ENCODE data around the gene RAD50. TPM values are rescaled to one million over a fixed set of nuclear protein-coding genes. Genes with fewer than 3 reads are reported as not detected.
A peak's percentile ranks its signal among the peaks of the same experiment; 100 is the strongest.

Gene RAD50
- total RNA-seq, 4 donors from 2014 or later, result 24.0 to 39.9 (median 29.3) TPM

- no peak for TF ChIP-seq POLR2A (IDR thresholded peaks at IDR 0.05; ENCODE audit: low read depth)
- TF ChIP-seq POLR2AphosphoS5 (IDR thresholded peaks at IDR 0.05), result no peak
- no peak for TF ChIP-seq EP300 (IDR thresholded peaks at IDR 0.05)
- no peak for TF ChIP-seq CTCF (IDR thresholded peaks at IDR 0.05)
- Histone ChIP-seq H3K36me3 (peaks cover 42 to 88% (median 68%) of the 10 kb centered on the region in 4 donors), H3K9me3 (no peaks in the 10 kb centered on the region), H3K27ac (replicated peaks in 1 of 4) (no peak overlapping the region), H3K4me1 (no peaks in the 10 kb centered on the region), H3K4me3 (no peak overlapping the region), H3K27me3 (no peaks in the 10 kb centered on the region)
- no peak for DNase-seq (ENCODE audit: extremely low spot score)
- intact Hi-C loops (cut with DNase I), result no loop called here
- 95% methylated on average over 4 of the region's 4 CpGs for WGBS
These were observed 83.8 kb downstream of the RAD50 start for GRCh38 chr5:132640613-132641012.

DNA sequence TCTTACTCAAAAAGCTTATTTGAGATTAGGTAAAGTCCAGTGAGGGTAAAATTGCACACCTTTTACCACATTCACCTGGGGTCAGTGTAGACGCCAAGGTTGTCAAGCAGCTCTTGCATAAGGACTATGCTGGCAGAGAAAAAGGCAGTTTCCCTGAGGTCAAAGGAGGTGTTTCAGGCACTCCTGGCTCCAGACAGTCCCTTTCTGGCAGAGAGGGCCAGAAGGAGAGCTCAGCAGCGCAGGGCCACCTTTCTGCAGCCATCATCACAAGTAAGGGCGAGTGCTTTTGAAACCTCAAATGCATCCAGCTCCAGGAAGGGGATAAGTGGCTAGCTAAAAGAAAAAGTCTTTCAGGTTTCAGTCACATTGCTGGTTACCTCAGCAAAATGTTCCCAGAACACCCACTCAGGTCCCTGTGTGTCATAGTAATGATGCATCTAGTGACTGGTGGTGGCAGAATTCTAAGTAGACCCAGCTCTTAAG is 84.5 kb downstream of the RAD50 start:
- H3K4me1 ChIP-seq, result no peaks in the 10 kb centered on the region
- H3K4me3 ChIP-seq, result no peak overlapping the region
- H3K27ac ChIP-seq (replicated peaks in 1 of 4), result no peak overlapping the region
- 96% methylated on average over 3 of the region's 3 CpGs for WGBS
- intact Hi-C loops (cut with DNase I), result no loop called here
- H3K27me3 ChIP-seq, result no peaks in the 10 kb centered on the region
- TF ChIP-seq POLR2AphosphoS5 (IDR thresholded peaks at IDR 0.05), result no peak
- no peaks in the 10 kb centered on the region for H3K9me3 ChIP-seq
- no peak for DNase-seq (ENCODE audit: extremely low spot score)
- peaks cover 42 to 82% (median 68%) of the 10 kb centered on the region in 4 donors for H3K36me3 ChIP-seq

- 95% methylated on average over 3 of the region's 3 CpGs for whole genome bisulfite sequencing
- intact Hi-C loops (cut with DNase I), result no loop called here
- Histone ChIP-seq H3K36me3 (peaks cover 42 to 77% (median 68%) of the 10 kb centered on the region in 4 donors), H3K4me1 (no peaks in the 10 kb centered on the region), H3K27ac (replicated peaks in 1 of 4) (no peak overlapping the region), H3K9me3 (no peaks in the 10 kb centered on the region), H3K27me3 (no peaks in the 10 kb centered on the region), H3K4me3 (no peak overlapping the region)
- DNase-seq (ENCODE audit: extremely low spot score), result no peak
- TF ChIP-seq CTCF (IDR thresholded peaks at IDR 0.05) (no peak), POLR2A (IDR thresholded peaks at IDR 0.05; ENCODE audit: low read depth) (no peak), POLR2AphosphoS5 (IDR thresholded peaks at IDR 0.05) (no peak), EP300 (IDR thresholded peaks at IDR 0.05) (no peak)
These were observed 85.1 kb downstream of the RAD50 start for GRCh38 chr5:132641841-132642240.

GRCh38 chr5:132644177-132644576 is 87.4 kb downstream of the RAD50 start:
- DNase-seq (ENCODE audit: extremely low spot score), result no peak
- no peak overlapping the region for H3K4me3 ChIP-seq
- H3K9me3 ChIP-seq, result peaks cover 0 to 15% (median 0%) of the 10 kb centered on the region in 4 donors
- no peak overlapping the region for H3K27ac ChIP-seq (replicated peaks in 1 of 4)
- peaks cover 28 to 54% (median 46%) of the 10 kb centered on the region in 4 donors for H3K36me3 ChIP-seq
- no peaks in the 10 kb centered on the region for H3K4me1 ChIP-seq
- no peak for TF ChIP-seq EP300 (IDR thresholded peaks at IDR 0.05)
- no peak for TF ChIP-seq CTCF (IDR thresholded peaks at IDR 0.05)
- TF ChIP-seq POLR2AphosphoS5 (IDR thresholded peaks at IDR 0.05), result no peak
- no peak for TF ChIP-seq POLR2A (IDR thresholded peaks at IDR 0.05; ENCODE audit: low read depth)
- H3K27me3 ChIP-seq, result no peaks in the 10 kb centered on the region
- intact Hi-C loops (cut with DNase I), result no loop called here

- no peak overlapping the region for H3K4me3 ChIP-seq
- intact Hi-C loops (cut with DNase I), result no loop called here
- H3K27ac ChIP-seq (replicated peaks in 1 of 4), result no peak overlapping the region
- H3K36me3 ChIP-seq, result peaks cover 10 to 29% (median 21%) of the 10 kb centered on the region in 4 donors
- TF ChIP-seq POLR2AphosphoS5 (IDR thresholded peaks at IDR 0.05) (no peak), CTCF (IDR thresholded peaks at IDR 0.05) (no peak), POLR2A (IDR thresholded peaks at IDR 0.05; ENCODE audit: low read depth) (no peak), EP300 (IDR thresholded peaks at IDR 0.05) (no peak)
- 93% methylated on average over 11 of the region's 11 CpGs for WGBS
- DNase-seq (ENCODE audit: extremely low spot score), result peak; percentile 80
- H3K27me3 ChIP-seq, result no peaks in the 10 kb centered on the region
- no peaks in the 10 kb centered on the region for H3K4me1 ChIP-seq
- peaks cover 0 to 15% (median 0%) of the 10 kb centered on the region in 4 donors for H3K9me3 ChIP-seq
These were observed 89.9 kb downstream of the RAD50 start for GRCh38 chr5:132646583-132647266.

Data from esophagus muscularis mucosa (tissue), 4 donors.